Activated CD4-positive, alpha-beta T cell treated with anti-CD3 and anti-CD28 coated beads for 48 hours (primary cell): ENCODE results near the gene MED23.
"Not testable (repeated sequence)": the region's sequence is repeated elsewhere in the genome, so short reads cannot be mapped to it uniquely, and the experiment has no call there.

Experiments
- DNase-seq: peaks from one replicate; pipeline ENCODE4 v3.0.0-alpha.2; 2020

MED23 gene

GRCh38 chr6:131568726-131569125 lies 59.3 kb downstream of the MED23 start:
- no peak for DNase-seq

GRCh38 chr6:131565056-131565455 lies 63.0 kb downstream of the MED23 start:
- no peak for DNase-seq

GRCh38 chr6:131561925-131562707 lies 65.9 kb downstream of the MED23 start:
- DNase-seq: no peak

DNA sequence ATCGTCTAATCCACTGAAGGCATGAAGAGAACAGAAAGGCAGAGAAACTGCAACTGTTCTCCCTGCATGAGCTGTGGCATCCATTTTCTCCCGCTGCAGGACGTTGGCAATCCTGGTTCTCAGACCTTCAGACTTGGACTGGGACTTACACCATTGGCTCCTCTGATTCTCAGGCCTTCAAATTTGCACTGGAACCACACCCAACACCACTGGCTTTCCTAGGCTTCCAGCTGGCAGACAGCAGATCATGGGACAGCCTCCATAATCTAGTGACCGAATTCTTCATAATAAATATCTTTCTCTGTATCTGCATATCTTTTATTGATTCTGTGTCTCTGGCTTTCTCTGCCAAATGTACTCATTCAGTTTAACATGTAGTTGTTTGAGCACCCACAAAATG lies 69.1 kb downstream of the MED23 start:
- no peak for DNase-seq

DNA sequence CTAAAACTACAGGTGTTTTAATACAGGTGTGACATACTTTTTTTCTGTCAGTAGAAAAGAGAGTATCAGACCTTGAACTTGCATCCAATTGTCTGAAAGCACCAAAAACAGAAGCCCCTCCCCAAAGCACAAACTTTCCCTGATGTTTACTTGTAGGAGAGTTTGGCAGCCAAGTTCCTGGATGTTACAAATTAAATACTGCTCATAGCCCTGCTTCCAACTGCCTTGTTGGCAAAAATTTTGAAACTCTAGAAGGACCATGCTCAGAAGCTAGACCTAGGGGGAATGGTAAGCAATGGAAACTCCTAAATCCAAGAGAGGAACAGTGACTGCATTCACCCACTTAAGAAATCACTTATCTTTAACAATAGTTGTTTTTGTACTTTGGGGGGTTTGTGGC lies 72.0 kb downstream of the MED23 start:
- no peak for DNase-seq

DNA sequence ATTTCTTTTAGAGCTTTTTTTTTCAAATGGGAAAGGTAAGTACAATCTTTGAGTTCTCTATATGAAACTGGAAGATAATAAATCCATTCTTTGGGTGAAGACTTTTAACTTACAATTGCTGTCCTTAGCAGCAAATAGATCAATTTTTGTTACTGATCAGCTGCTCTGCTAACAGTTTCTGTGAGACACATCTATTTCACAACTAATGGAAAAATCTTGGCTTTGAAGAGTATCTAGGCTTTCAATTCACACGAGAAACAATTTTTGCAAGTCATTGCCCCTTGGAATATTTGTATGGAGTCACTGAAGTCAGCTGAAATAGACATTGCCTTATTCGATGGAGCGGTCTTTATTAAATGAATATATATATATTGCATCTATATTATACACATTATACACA lies 75.5 kb downstream of the MED23 start:
- DNase-seq: no peak

- no peak for DNase-seq
Measured at GRCh38 chr6:131551902-131552301, 76.1 kb downstream of the MED23 start.

GRCh38 chr6:131549811-131550210 lies 78.2 kb downstream of the MED23 start:
- DNase-seq: no peak

- DNase-seq: no peak
Measured at GRCh38 chr6:131548441-131548840, 79.6 kb downstream of the MED23 start.

GRCh38 chr6:131547488-131547887 lies 80.6 kb downstream of the MED23 start:
- no peak for DNase-seq

DNA sequence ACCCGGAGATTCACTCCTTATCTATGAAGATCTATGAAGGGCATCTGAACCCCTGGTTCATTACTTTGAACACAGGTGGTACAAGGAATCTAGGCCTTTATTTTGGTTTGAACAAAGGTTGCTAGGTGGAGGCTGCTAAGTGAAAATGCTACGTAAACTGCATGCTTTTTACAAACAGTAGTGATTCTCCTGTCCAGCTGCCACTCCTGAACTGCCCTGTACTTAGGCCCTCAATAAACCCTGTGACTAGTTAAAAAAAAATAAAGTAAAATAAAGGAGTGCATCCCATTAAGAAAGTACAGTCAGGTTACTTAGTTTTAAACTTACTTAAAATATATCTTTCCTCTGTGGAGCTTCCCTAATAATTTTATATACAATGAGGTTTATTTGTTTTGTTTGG lies 82.7 kb downstream of the MED23 start:
- no peak for DNase-seq

DNA sequence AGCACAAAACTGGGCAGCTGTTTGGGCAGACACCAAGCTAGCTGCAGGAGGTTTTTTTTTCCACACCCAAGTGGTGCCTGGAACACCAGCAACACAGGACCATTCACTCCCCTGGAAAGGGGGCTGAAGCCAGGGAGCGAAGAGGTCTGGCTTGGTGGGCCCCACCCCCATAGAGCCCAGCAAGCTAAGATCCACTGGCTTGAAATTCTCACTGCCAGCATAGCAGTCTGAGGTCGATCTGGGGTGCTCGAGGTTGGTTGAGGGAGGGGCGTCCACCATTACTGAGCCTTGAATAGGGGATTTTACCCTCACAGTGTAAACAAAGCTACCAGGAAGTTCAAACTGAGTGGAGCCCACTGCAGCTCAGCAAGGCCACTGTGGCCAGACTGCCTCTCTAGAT lies 89.4 kb downstream of the MED23 start:
- DNase-seq: not testable (repeated sequence)

- DNase-seq: peak; percentile 72
Measured at GRCh38 chr6:131532580-131533039, 95.4 kb downstream of the MED23 start.

DNA sequence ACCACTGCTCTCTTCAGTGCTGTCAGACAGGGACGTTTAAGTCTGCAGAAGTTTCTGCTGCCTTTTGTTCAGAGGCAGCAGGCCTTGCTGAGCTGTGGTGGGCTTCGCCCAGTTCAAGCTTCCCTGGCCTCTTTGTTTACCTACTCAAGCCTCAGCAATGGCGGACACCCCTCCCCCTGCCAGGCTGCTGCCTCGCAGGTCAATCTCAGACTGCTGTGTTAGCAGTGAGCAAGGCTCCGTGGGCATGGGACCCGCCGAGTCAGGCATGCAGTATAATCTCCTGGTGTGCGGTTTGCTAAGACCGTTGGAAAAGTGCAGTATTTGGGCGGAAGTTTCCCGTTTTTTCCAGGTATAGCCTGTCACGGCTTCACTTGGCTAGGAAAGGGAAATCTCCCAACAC lies 96.4 kb downstream of the MED23 start:
- not testable (repeated sequence) for DNase-seq

- not testable (repeated sequence) for DNase-seq
Measured at GRCh38 chr6:131530936-131531335, 97.1 kb downstream of the MED23 start.

- DNase-seq: peak; percentile 10
Measured at GRCh38 chr6:131524695-131525336, 103.2 kb downstream of the MED23 start.

DNA sequence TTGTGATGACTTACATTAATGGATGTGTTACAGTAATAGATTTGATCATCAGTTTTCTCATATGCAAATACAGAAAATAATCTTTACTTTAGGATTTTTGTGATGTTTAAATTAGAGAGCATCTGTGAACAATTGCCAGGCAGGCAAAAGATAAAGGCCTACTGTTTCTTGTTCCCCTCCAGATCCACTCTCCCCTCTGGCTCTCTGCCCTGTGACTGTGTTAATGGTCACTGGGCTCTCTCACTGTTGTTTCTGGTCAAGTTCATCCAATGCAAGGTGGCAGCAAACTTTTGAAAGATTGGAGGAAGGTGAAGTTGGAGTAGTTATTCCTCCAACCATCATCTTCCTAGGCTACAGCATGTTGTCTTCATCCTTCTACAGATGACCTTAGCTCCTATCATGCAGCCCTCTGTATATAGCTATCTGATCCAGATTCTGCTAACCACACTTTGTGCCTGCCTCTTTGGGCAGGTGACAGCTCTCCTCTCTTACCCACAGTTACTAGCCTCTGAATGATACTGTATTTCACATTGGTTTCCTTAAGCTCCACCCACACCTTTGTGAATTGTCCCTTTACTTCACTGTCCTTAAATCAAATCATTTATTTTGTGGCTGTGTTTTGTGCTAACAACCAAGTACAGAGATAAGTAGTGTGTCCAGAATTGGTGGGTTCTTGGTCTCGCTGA lies 103.9 kb downstream of the MED23 start:
- DNase-seq: no peak
